ENCODE results near the gene OSGEP. TPM values are rescaled to one million over a fixed set of nuclear protein-coding genes. Genes with fewer than 3 reads are reported as not detected.

Gene OSGEP
- total RNA-seq, 1 donor from 2014 or later, result 60.9 TPM

DNA sequence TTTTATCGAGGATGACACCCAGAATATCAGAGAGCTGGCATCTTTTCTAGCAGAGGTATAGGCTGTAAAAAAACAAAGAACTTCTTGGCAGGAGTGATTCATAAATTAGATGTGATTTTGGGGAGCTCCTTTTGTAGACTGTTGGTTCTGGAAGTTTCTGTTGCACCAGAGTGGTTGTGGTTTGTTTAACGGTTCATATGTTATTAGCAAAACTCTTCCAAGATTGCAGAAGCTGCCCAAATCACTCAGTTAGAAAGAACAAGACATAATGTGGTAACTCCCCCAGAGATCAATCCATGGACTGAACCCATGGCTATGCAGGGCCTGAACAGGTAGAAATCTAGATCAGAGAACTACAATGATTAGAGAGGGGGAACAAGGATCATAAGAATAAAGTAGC, 44.0 kb upstream of the OSGEP start:
- no peaks in the 10 kb centered on the region for H3K9me3 ChIP-seq
- TF ChIP-seq, protein P1, sequence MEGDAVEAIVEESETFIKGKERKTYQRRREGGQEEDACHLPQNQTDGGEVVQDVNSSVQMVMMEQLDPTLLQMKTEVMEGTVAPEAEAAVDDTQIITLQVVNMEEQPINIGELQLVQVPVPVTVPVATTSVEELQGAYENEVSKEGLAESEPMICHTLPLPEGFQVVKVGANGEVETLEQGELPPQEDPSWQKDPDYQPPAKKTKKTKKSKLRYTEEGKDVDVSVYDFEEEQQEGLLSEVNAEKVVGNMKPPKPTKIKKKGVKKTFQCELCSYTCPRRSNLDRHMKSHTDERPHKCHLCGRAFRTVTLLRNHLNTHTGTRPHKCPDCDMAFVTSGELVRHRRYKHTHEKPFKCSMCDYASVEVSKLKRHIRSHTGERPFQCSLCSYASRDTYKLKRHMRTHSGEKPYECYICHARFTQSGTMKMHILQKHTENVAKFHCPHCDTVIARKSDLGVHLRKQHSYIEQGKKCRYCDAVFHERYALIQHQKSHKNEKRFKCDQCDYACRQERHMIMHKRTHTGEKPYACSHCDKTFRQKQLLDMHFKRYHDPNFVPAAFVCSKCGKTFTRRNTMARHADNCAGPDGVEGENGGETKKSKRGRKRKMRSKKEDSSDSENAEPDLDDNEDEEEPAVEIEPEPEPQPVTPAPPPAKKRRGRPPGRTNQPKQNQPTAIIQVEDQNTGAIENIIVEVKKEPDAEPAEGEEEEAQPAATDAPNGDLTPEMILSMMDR (IDR thresholded peaks at IDR 0.05), result no peak
- TF ChIP-seq POLR2AphosphoS5 (IDR thresholded peaks at IDR 0.05; ENCODE audit: insufficient read depth in 1 of 2, low read depth in 1 of 2), result no peak
- TF ChIP-seq POLR2A (IDR thresholded peaks at IDR 0.05), result no peak

DNA sequence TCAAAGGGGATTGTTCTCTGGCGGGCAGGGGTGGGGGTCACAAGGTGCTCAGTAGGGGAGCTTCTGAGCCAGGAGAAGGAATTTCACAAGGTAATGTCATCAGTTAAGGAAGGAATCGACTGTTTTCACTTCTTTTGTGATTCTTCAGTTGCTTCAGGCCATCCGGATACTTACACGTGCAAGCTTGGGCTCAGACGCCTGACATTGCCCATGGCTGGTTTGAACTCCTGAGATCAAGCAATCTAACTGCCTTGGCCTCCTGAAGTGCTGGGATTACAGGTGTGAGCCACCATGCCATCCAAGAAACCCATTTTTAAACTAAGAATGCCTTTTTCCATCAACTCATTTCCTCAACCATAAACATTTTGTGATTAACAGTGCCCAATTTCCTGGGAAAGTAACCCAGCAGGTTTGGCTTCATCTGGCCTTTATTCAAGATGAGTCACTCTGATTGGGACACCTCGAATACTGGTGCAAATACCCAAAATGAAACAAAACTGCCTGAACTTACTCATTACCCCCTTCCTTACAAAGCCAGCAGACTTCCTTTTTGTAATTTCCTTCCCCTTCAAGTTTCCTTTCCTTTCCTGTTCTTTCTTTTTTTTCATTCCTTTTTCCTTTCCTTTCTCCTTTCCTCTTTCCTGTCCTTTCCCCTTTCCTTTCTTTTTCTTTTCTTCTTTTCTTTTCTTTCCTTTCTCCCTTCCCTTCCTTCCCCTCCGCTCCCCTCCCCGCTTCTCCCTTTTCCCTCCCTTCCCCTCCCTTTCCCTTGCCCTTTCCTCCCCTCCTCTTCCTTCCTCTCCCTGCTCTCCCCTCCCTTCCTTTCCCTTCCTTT, 40.5 kb upstream of the OSGEP start:
- Histone ChIP-seq H3K4me1 (no peaks in the 10 kb centered on the region), H3K9me3 (no peaks in the 10 kb centered on the region), H3K4me3 (no peak overlapping the region), H3K27me3 (no peaks in the 10 kb centered on the region), H3K27ac (no peak overlapping the region), H3K36me3 (no peaks in the 10 kb centered on the region)
- DNase-seq (ENCODE audit: extremely low spot score in 2 of 2), result no peak
- intact Hi-C loops (cut with DNase I), result no loop called here
- TF ChIP-seq POLR2A (IDR thresholded peaks at IDR 0.05), result no peak
- TF ChIP-seq, protein P1 (IDR thresholded peaks at IDR 0.05), result no peak
- peak in 1 of 2 donors; percentile 43 for TF ChIP-seq POLR2AphosphoS5 (IDR thresholded peaks at IDR 0.05; ENCODE audit: insufficient read depth in 1 of 2, low read depth in 1 of 2)

More for the DNA sequence above, 44.0 kb upstream of the OSGEP start:
- intact Hi-C loops (cut with DNase I), result no loop called here
- Histone ChIP-seq H3K27ac (no peak overlapping the region), H3K36me3 (no peaks in the 10 kb centered on the region), H3K27me3 (no peaks in the 10 kb centered on the region), H3K4me3 (no peak overlapping the region), H3K4me1 (no peaks in the 10 kb centered on the region)
- no peak for DNase-seq (ENCODE audit: extremely low spot score in 2 of 2)

DNA sequence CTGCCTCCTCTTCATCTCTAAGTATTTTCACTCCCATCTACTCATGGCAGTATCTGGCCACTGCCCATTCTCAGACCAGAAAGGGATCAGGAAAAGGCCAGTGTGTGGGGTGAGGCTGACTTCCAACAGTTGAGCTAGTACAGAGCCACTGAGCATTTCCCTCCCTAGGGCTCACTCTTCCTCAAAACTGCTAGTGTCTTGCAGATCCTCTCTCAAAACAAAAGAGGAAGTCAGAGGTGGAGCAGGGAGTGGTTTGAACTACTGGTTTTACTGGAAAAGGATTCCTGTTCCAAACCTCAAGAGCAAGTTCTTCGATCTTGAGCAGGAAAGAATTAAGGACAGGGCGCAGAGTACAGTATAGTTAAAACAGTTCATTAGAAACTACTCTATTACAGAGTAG, 39.0 kb upstream of the OSGEP start:
- no peaks in the 10 kb centered on the region for H3K4me1 ChIP-seq

DNA sequence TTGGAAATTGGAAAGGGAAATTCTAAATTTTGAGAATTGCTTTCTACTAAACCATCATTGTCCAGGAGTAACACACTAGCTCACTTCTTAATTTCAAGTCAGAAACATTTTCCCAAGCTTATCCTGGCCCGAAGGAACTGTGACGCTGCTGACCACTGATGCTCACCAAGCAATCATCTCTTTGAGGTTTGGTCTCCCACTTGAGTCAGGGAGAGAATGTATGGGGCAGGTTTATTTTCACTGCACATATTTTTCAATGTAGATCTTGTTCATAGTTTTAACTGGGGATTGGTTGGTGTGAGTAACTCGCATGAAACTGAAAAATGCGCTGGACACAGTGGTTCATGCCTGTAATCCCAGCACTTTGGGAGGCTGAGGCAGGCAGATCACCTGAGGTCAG, 37.9 kb upstream of the OSGEP start:
- H3K36me3 ChIP-seq, result no peaks in the 10 kb centered on the region
- intact Hi-C loops (cut with DNase I), result no loop called here
- H3K27me3 ChIP-seq, result no peaks in the 10 kb centered on the region
- no peak overlapping the region for H3K4me3 ChIP-seq
- no peaks in the 10 kb centered on the region for H3K4me1 ChIP-seq
- H3K9me3 ChIP-seq, result no peaks in the 10 kb centered on the region
- H3K27ac ChIP-seq, result no peak overlapping the region
- no peak for DNase-seq (ENCODE audit: extremely low spot score in 2 of 2)
- TF ChIP-seq POLR2AphosphoS5 (IDR thresholded peaks at IDR 0.05; ENCODE audit: insufficient read depth in 1 of 2, low read depth in 1 of 2), result no peak
- TF ChIP-seq, protein P1 (IDR thresholded peaks at IDR 0.05), result no peak
- TF ChIP-seq POLR2A (IDR thresholded peaks at IDR 0.05), result no peak

More for the DNA sequence above, 39.0 kb upstream of the OSGEP start:
- TF ChIP-seq POLR2AphosphoS5 (IDR thresholded peaks at IDR 0.05; ENCODE audit: insufficient read depth in 1 of 2, low read depth in 1 of 2) (peak in 1 of 2 donors; percentile 59), POLR2A (IDR thresholded peaks at IDR 0.05) (no peak)
- TF ChIP-seq, protein P1 (IDR thresholded peaks at IDR 0.05), result no peak
- intact Hi-C loops (cut with DNase I), result no loop called here
- H3K27ac ChIP-seq, result no peak overlapping the region
- DNase-seq (ENCODE audit: extremely low spot score in 2 of 2), result no peak
- no peaks in the 10 kb centered on the region for H3K27me3 ChIP-seq
- no peaks in the 10 kb centered on the region for H3K36me3 ChIP-seq
- no peak overlapping the region for H3K4me3 ChIP-seq
- H3K9me3 ChIP-seq, result no peaks in the 10 kb centered on the region

DNA sequence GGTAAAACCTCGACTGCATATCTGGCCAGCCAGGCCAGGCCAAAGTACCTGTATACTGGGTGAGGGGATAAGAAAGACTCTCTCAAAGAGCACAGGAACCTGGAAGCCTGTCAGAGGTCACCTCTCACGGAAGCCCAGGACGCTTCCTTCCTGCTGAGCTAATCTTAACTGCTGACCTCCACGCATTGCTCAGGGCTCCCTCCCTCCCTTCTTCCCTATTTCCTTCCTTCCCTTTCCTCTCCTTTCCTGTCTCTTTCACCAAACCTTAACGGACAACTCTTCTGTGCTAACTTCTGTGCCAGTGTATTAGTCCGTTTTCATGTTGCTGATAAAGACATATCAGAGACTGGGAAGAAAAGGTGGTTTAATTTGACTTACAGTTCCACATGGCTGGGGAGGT, 36.0 kb upstream of the OSGEP start:
- H3K27ac ChIP-seq, result no peak overlapping the region
- no peak for DNase-seq (ENCODE audit: extremely low spot score in 2 of 2)
- H3K4me1 ChIP-seq, result no peaks in the 10 kb centered on the region
- H3K36me3 ChIP-seq, result no peaks in the 10 kb centered on the region
- intact Hi-C loops (cut with DNase I), result no loop called here
- no peak overlapping the region for H3K4me3 ChIP-seq
- TF ChIP-seq POLR2AphosphoS5 (IDR thresholded peaks at IDR 0.05; ENCODE audit: insufficient read depth in 1 of 2, low read depth in 1 of 2) (no peak), POLR2A (IDR thresholded peaks at IDR 0.05) (no peak)
- TF ChIP-seq, protein P1 (IDR thresholded peaks at IDR 0.05), result no peak
- H3K27me3 ChIP-seq, result no peaks in the 10 kb centered on the region
- no peaks in the 10 kb centered on the region for H3K9me3 ChIP-seq
